HEK293 (cell line): Measurements from ENCODE around the gene RBM4B.

Experiments
- CTCF ChIA-PET: fragments of 350-600 bp; formaldehyde crosslinking; extraction: SDS; loops from one replicate; lab custom pipeline; 2021; ENCODE audit warnings: antibody characterized with exemption; lab: Yijun Ruan, JAX
- POLR2A ChIA-PET: fragments of 300-600 bp; formaldehyde crosslinking; extraction: SDS; loops from one replicate; lab custom pipeline; 2020; ENCODE audit warnings: antibody characterized with exemption, inconsistent platforms; lab: Yijun Ruan, JAX
- H3K27ac ChIP-seq: fragments of 200-500 bp; sonication (Bioruptor generic); 2 replicates; pipeline ENCODE4 v1.5.1; 2014; ENCODE audit warnings: low read depth, low read length, control low read depth, inconsistent platforms; ENCODE audit errors: extremely low read depth
- H3K36me3 ChIP-seq, 2 experiments: fragments of 200-500 bp in 1 of 2; sonication (Bioruptor generic) in 1 of 2; 1 replicate in 1 of 2; 2 replicates in 1 of 2; pipeline ENCODE4 v1.5.1; 2014 to 2017; ENCODE audit warnings: inconsistent platforms in 2 of 2, low read length in 2 of 2; ENCODE audit not compliant: control insufficient read depth in 2 of 2, insufficient read depth in 1 of 2
- H3K4me1 ChIP-seq: fragments of 200-500 bp; sonication (Bioruptor generic); 2 replicates; pipeline ENCODE4 v1.5.1; 2014; ENCODE audit warnings: mild to moderate bottlenecking, low read length, inconsistent platforms; ENCODE audit not compliant: control insufficient read depth, insufficient read depth
- H3K4me3 ChIP-seq: 2 replicates; pipeline ENCODE4 v1.5.1; 2011; ENCODE audit warnings: low read depth, mild to moderate bottlenecking, control low read depth, low read length, moderate library complexity
- H3K9me3 ChIP-seq: fragments of 200-500 bp; sonication (Bioruptor generic); 2 replicates; pipeline ENCODE4 v1.5.1; 2014; ENCODE audit warnings: low read depth, low read length, inconsistent platforms; ENCODE audit not compliant: control insufficient read depth, insufficient read depth
- KLF9 ChIP-seq: fragments of 450-650 bp; formaldehyde crosslinking; IDR thresholded peaks from 2 replicates; pipeline ENCODE4 v1.5.1; 2016; ENCODE audit warnings: missing biosample characterization, missing genetic modification characterization, low read depth
- OVOL3 ChIP-seq: fragments of 450-650 bp; formaldehyde crosslinking; IDR thresholded peaks from 2 replicates; pipeline ENCODE4 v1.5.1; 2016; ENCODE audit warnings: missing biosample characterization, missing genetic modification characterization
- REPIN1 ChIP-seq: fragments of 450-650 bp; formaldehyde crosslinking; IDR thresholded peaks from 2 replicates; pipeline ENCODE4 v1.5.1; 2017; ENCODE audit warnings: missing biosample characterization, missing genetic modification characterization, low read depth
- ZBTB7A ChIP-seq: fragments of 450-650 bp; formaldehyde crosslinking; IDR thresholded peaks from 2 replicates; pipeline ENCODE4 v1.5.1; 2016; ENCODE audit warnings: low read depth, missing biosample characterization, missing genetic modification characterization
- ZNF133 ChIP-seq: fragments of 450-650 bp; formaldehyde crosslinking; IDR thresholded peaks from 2 replicates; pipeline ENCODE4 v1.5.1; 2016; ENCODE audit warnings: missing biosample characterization, missing genetic modification characterization
- ZNF19 ChIP-seq: fragments of 450-650 bp; formaldehyde crosslinking; IDR thresholded peaks from 2 replicates; pipeline ENCODE4; 2016; ENCODE audit warnings: missing biosample characterization, missing genetic modification characterization, low read depth
- ZNF302 ChIP-seq: fragments of 450-650 bp; formaldehyde crosslinking; IDR thresholded peaks from 2 replicates; pipeline ENCODE4 v1.5.1; 2016; ENCODE audit warnings: missing biosample characterization, missing genetic modification characterization, low read depth
- ZNF473 ChIP-seq: fragments of 450-650 bp; formaldehyde crosslinking; IDR thresholded peaks from 2 replicates; pipeline ENCODE4 v1.5.1; 2017; ENCODE audit warnings: missing biosample characterization, missing genetic modification characterization
- ZNF529 ChIP-seq: fragments of 450-650 bp; formaldehyde crosslinking; IDR thresholded peaks from 2 replicates; pipeline ENCODE4 v1.5.1; 2017; ENCODE audit warnings: missing genetic modification characterization, missing biosample characterization; ENCODE audit not compliant: insufficient replicate concordance
- ZNF585B ChIP-seq: fragments of 450-650 bp; formaldehyde crosslinking; IDR thresholded peaks from 2 replicates; pipeline ENCODE4 v1.5.1; 2016; ENCODE audit warnings: missing biosample characterization, missing genetic modification characterization
- ZNF677 ChIP-seq: fragments of 450-650 bp; IDR thresholded peaks from 2 replicates; pipeline ENCODE4 v1.5.0; 2018; ENCODE audit warnings: missing biosample characterization, mild to moderate bottlenecking, missing genetic modification characterization, moderate library complexity
- ZNF776 ChIP-seq: fragments of 450-650 bp; formaldehyde crosslinking; IDR thresholded peaks from 2 replicates; pipeline ENCODE4 v1.5.0; 2017; ENCODE audit warnings: missing biosample characterization, missing genetic modification characterization, borderline replicate concordance
- TF ChIP-seq, protein P1 (sequence below): fragments of 450-650 bp; formaldehyde crosslinking; IDR thresholded peaks from 2 replicates; pipeline ENCODE4 v1.5.1; 2016; ENCODE audit warnings: missing biosample characterization, missing genetic modification characterization
- TF ChIP-seq, protein P2 (sequence below): fragments of 450-650 bp; formaldehyde crosslinking; IDR thresholded peaks from 2 replicates; pipeline ENCODE4 v1.5.1; 2016; ENCODE audit warnings: missing biosample characterization, missing genetic modification characterization
- TF ChIP-seq, protein P3 (sequence below): fragments of 450-650 bp; formaldehyde crosslinking; IDR thresholded peaks from 2 replicates; pipeline ENCODE4 v1.5.1; 2016; ENCODE audit warnings: missing biosample characterization, missing genetic modification characterization
- TF ChIP-seq, protein P4 (sequence below): IDR thresholded peaks from 2 replicates; pipeline ENCODE4 v1.6.1; 2011; ENCODE audit warnings: mild to moderate bottlenecking, low read depth, low read length, borderline replicate concordance
- TF ChIP-seq, protein P5 (sequence below): fragments of 450-650 bp; formaldehyde crosslinking; IDR thresholded peaks from 2 replicates; pipeline ENCODE4 v1.5.1; 2017; ENCODE audit warnings: missing biosample characterization, missing genetic modification characterization
- TF ChIP-seq, protein P6 (sequence below): sonication (generic); formaldehyde crosslinking; IDR thresholded peaks from 2 replicates; pipeline ENCODE4 v1.8.1; 2022; ENCODE audit warnings: mild to moderate bottlenecking, moderate library complexity, missing genetic modification reagents

Gene RBM4B

DNA sequence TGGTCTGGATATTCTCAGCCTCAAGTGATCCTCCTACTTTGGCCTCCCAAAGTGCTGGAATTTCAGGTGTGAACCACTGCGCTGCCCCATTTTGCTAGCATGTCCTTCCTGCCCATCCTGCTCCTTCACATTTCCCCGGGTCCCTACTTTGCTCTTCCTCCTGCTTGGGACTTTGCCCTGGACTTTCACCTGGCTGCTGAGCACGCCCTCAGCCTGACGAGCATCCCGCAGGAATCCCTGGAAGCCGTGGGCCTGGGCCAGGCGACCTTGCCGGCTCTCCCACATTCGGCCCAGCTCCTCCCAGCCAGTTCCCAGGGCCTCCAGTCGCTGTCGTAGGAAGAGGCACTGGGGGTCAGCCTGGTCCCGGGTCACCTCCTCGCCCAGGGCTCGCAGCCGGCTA lies 22.6 kb upstream of the RBM4B start:
- Histone ChIP-seq H3K4me1 (no peaks in the 10 kb centered on the region), H3K27ac (no peak overlapping the region), H3K9me3 (no peaks in the 10 kb centered on the region), H3K4me3 (no peak overlapping the region), H3K36me3 (peaks cover 11 to 75% of the 10 kb centered on the region in 2 experiments; a peak in 2 of 3 replicates)
- POLR2A ChIA-PET = no interaction called here
- TF ChIP-seq, protein P1, sequence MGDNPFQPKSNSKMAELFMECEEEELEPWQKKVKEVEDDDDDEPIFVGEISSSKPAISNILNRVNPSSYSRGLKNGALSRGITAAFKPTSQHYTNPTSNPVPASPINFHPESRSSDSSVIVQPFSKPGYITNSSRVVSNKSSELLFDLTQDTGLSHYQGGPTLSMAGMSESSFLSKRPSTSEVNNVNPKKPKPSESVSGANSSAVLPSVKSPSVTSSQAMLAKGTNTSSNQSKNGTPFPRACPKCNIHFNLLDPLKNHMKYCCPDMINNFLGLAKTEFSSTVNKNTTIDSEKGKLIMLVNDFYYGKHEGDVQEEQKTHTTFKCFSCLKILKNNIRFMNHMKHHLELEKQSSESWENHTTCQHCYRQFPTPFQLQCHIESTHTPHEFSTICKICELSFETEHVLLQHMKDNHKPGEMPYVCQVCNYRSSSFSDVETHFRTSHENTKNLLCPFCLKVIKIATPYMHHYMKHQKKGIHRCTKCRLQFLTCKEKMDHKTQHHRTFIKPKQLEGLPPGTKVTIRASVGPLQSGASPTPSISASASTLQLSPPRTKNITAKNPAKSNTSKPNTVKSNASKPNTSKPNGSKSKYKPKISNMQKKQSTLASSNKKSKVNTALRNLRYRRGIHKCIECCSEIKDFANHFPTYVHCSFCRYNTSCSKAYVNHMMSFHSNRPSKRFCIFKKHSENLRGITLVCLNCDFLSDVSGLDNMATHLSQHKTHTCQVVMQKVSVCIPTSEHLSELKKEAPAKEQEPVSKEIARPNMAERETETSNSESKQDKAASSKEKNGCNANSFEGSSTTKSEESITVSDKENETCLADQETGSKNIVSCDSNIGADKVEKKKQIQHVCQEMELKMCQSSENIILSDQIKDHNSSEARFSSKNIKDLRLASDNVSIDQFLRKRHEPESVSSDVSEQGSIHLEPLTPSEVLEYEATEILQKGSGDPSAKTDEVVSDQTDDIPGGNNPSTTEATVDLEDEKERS = no peak
- TF ChIP-seq ZNF302 (no peak), ZNF473 (tag by site-specific recombination) (no peak), REPIN1 (tag by site-specific recombination) (no peak), KLF9 (tag by site-specific recombination) (no peak), ZNF529 (tag by site-specific recombination) (no peak), ZNF776 (tag by site-specific recombination) (no peak), ZBTB7A (tag by site-specific recombination) (no peak), ZNF585B (tag by site-specific recombination) (no peak), ZNF19 (tag by site-specific recombination) (no peak), OVOL3 (tag by site-specific recombination) (no peak), ZNF677 (no peak), ZNF133 (no peak)
- TF ChIP-seq, protein P2, sequence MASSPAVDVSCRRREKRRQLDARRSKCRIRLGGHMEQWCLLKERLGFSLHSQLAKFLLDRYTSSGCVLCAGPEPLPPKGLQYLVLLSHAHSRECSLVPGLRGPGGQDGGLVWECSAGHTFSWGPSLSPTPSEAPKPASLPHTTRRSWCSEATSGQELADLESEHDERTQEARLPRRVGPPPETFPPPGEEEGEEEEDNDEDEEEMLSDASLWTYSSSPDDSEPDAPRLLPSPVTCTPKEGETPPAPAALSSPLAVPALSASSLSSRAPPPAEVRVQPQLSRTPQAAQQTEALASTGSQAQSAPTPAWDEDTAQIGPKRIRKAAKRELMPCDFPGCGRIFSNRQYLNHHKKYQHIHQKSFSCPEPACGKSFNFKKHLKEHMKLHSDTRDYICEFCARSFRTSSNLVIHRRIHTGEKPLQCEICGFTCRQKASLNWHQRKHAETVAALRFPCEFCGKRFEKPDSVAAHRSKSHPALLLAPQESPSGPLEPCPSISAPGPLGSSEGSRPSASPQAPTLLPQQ (tag by site-specific recombination) = no peak
- TF ChIP-seq, protein P3, sequence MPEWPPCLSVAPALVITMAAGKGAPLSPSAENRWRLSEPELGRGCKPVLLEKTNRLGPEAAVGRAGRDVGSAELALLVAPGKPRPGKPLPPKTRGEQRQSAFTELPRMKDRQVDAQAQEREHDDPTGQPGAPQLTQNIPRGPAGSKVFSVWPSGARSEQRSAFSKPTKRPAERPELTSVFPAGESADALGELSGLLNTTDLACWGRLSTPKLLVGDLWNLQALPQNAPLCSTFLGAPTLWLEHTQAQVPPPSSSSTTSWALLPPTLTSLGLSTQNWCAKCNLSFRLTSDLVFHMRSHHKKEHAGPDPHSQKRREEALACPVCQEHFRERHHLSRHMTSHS (tag by site-specific recombination) = no peak
- TF ChIP-seq, protein P4, sequence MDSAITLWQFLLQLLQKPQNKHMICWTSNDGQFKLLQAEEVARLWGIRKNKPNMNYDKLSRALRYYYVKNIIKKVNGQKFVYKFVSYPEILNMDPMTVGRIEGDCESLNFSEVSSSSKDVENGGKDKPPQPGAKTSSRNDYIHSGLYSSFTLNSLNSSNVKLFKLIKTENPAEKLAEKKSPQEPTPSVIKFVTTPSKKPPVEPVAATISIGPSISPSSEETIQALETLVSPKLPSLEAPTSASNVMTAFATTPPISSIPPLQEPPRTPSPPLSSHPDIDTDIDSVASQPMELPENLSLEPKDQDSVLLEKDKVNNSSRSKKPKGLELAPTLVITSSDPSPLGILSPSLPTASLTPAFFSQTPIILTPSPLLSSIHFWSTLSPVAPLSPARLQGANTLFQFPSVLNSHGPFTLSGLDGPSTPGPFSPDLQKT = no peak
- TF ChIP-seq, protein P5, sequence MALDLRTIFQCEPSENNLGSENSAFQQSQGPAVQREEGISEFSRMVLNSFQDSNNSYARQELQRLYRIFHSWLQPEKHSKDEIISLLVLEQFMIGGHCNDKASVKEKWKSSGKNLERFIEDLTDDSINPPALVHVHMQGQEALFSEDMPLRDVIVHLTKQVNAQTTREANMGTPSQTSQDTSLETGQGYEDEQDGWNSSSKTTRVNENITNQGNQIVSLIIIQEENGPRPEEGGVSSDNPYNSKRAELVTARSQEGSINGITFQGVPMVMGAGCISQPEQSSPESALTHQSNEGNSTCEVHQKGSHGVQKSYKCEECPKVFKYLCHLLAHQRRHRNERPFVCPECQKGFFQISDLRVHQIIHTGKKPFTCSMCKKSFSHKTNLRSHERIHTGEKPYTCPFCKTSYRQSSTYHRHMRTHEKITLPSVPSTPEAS = no peak
- TF ChIP-seq, protein P6, sequence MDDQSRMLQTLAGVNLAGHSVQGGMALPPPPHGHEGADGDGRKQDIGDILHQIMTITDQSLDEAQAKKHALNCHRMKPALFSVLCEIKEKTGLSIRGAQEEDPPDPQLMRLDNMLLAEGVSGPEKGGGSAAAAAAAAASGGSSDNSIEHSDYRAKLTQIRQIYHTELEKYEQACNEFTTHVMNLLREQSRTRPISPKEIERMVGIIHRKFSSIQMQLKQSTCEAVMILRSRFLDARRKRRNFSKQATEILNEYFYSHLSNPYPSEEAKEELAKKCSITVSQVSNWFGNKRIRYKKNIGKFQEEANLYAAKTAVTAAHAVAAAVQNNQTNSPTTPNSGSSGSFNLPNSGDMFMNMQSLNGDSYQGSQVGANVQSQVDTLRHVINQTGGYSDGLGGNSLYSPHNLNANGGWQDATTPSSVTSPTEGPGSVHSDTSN (CRISPR knock-in tag) = no peak
- CTCF ChIA-PET = interaction anchor here (0.7 kb wide), 1 partner anchor 9 kb away, joined by 7 read pairs; no protein-coding TSS in a partner anchor
